Loucy (cell line): ENCODE data around the gene SKIC3.

ENCODE experiments used
- H2AFZ ChIP-seq: fragments of 200-600 bp; sonication (generic); 2 replicates; pipeline ENCODE4 v1.6.0; 2016; ENCODE audit warnings: antibody characterized with exemption, mild to moderate bottlenecking, low read length, moderate library complexity
- H3F3A ChIP-seq: fragments of 200-600 bp; 2 replicates; pipeline ENCODE4 v1.6.0; 2016; ENCODE audit warnings: antibody characterized with exemption, low read depth, mild to moderate bottlenecking
- H3K27me3 ChIP-seq: fragments of 200-600 bp; sonication (generic); 2 replicates; pipeline ENCODE4 v1.6.1; 2014; ENCODE audit warnings: low read length, mild to moderate bottlenecking; ENCODE audit not compliant: insufficient read depth, poor library complexity, severe bottlenecking
- H3K36me3 ChIP-seq: fragments of 200-600 bp; sonication (generic); 2 replicates; pipeline ENCODE4 v1.6.1; 2016; ENCODE audit warnings: low read length; ENCODE audit not compliant: insufficient read depth
- H3K4me1 ChIP-seq: fragments of 200-600 bp; sonication (generic); 2 replicates; pipeline ENCODE4 v1.5.1; 2014; ENCODE audit warnings: low read length, mild to moderate bottlenecking; ENCODE audit not compliant: insufficient read depth, poor library complexity, severe bottlenecking
- H3K4me2 ChIP-seq: fragments of 200-600 bp; sonication (generic); 2 replicates; pipeline ENCODE4 v1.6.0; 2014; ENCODE audit warnings: antibody characterized with exemption, low read length, low read depth, mild to moderate bottlenecking; ENCODE audit not compliant: poor library complexity, severe bottlenecking
- H3K4me3 ChIP-seq: fragments of 200-600 bp; sonication (generic); 2 replicates; pipeline ENCODE4 v1.5.1; 2014; ENCODE audit warnings: low read length, mild to moderate bottlenecking, mixed read lengths; ENCODE audit not compliant: poor library complexity, severe bottlenecking
- H3K79me2 ChIP-seq: fragments of 200-600 bp; sonication (generic); 2 replicates; pipeline ENCODE4 v1.6.1; 2014; ENCODE audit warnings: low read length; ENCODE audit not compliant: insufficient read depth
- H3K9ac ChIP-seq: fragments of 200-600 bp; sonication (generic); 2 replicates; pipeline ENCODE4 v1.6.0; 2014; ENCODE audit warnings: mild to moderate bottlenecking, low read depth, low read length, moderate library complexity; ENCODE audit not compliant: poor library complexity, severe bottlenecking
- H3K9me2 ChIP-seq: fragments of 200-600 bp; sonication (generic); replicated peaks from 2 replicates; pipeline ENCODE4 v1.6.1; 2016; ENCODE audit warnings: low read depth, low read length, mixed read lengths
- H3K9me3 ChIP-seq: fragments of 200-600 bp; sonication (generic); 2 replicates; pipeline ENCODE4 v1.6.1; 2014; ENCODE audit warnings: mild to moderate bottlenecking, antibody characterized with exemption, low read length, low read depth; ENCODE audit not compliant: insufficient read depth
- H4K20me1 ChIP-seq: fragments of 200-600 bp; sonication (generic); 2 replicates; pipeline ENCODE4 v1.6.0; 2014; ENCODE audit warnings: antibody characterized with exemption, low read length, mild to moderate bottlenecking; ENCODE audit not compliant: insufficient read depth, poor library complexity, severe bottlenecking
- CTCF ChIP-seq: fragments of 200-600 bp; sonication (generic); conservative IDR thresholded peaks from 2 replicates; pipeline ENCODE4 v1.5.1; 2014; ENCODE audit warnings: mild to moderate bottlenecking, antibody characterized with exemption, low read length
- EZH2phosphoT487 ChIP-seq: fragments of 200-600 bp; IDR thresholded peaks from 2 replicates; pipeline ENCODE4 v1.6.1; 2018; ENCODE audit warnings: antibody characterized with exemption, mild to moderate bottlenecking, moderate library complexity, borderline replicate concordance

The SKIC3 gene

GRCh38 chr5:95554331-95554646 lies 488 bp downstream of the SKIC3 start:
- peaks cover 52% of the 10 kb centered on the region for H3K79me2 ChIP-seq
- peak overlapping the region; percentile 97 for H2AFZ ChIP-seq
- H3K4me1 ChIP-seq: peaks cover 46% of the 10 kb centered on the region

GRCh38 chr5:95549030-95549429 lies 5.7 kb downstream of the SKIC3 start:
- Histone ChIP-seq H3K9me2 (no peaks in the 10 kb centered on the region), H3K4me2 (peak overlapping the region; percentile 50), H3F3A (no peaks in the 10 kb centered on the region), H3K9me3 (no peaks in the 10 kb centered on the region), H3K4me1 (peaks cover 52% of the 10 kb centered on the region), H3K9ac (no peak overlapping the region), H3K36me3 (peaks cover 14% of the 10 kb centered on the region; the same call in 1 of the 2 replicates), H3K27me3 (no peaks in the 10 kb centered on the region), H4K20me1 (peaks cover 4% of the 10 kb centered on the region), H3K79me2 (peaks cover 39% of the 10 kb centered on the region), H3K4me3 (peak overlapping the region; percentile 36), H2AFZ (no peak overlapping the region)
- TF ChIP-seq EZH2phosphoT487 (no peak), CTCF (no peak)

More at GRCh38 chr5:95554331-95554646, 488 bp downstream of the SKIC3 start:
- Histone ChIP-seq H3K4me3 (peak overlapping the region; percentile 94), H3K9me2 (no peaks in the 10 kb centered on the region), H4K20me1 (peaks cover 10% of the 10 kb centered on the region), H3K4me2 (peak overlapping the region; percentile 98), H3K9me3 (no peaks in the 10 kb centered on the region), H3K36me3 (no peaks in the 10 kb centered on the region), H3K27me3 (no peaks in the 10 kb centered on the region), H3F3A (no peaks in the 10 kb centered on the region), H3K9ac (peak overlapping the region; percentile 76)
- TF ChIP-seq CTCF (no peak), EZH2phosphoT487 (no peak)

GRCh38 chr5:95543017-95543705 lies 11.6 kb downstream of the SKIC3 start:
- Histone ChIP-seq H3K4me1 (peaks cover 38% of the 10 kb centered on the region), H3K9ac (peak overlapping the region; percentile 44)

More at GRCh38 chr5:95543017-95543705, 11.6 kb downstream of the SKIC3 start:
- H4K20me1 ChIP-seq: no peaks in the 10 kb centered on the region
- H3K27me3 ChIP-seq: no peaks in the 10 kb centered on the region
- H3K9me3 ChIP-seq: no peaks in the 10 kb centered on the region
- peak overlapping the region; percentile 69 for H3K4me2 ChIP-seq
- H3F3A ChIP-seq: peaks cover 8% of the 10 kb centered on the region; the same call in 1 of the 2 replicates
- peaks cover 15% of the 10 kb centered on the region for H3K79me2 ChIP-seq
- H2AFZ ChIP-seq: peak overlapping the region; percentile 5; the same call in 1 of the 2 replicates
- H3K9me2 ChIP-seq: no peaks in the 10 kb centered on the region
- H3K36me3 ChIP-seq: peaks cover 41% of the 10 kb centered on the region; the same call in 1 of the 2 replicates
- TF ChIP-seq CTCF (no peak), EZH2phosphoT487 (no peak)
- peak overlapping the region; percentile 56 for H3K4me3 ChIP-seq
